GM18519 (cell line): Measurements from ENCODE around the gene SLC25A34.

Experiments used
- ATAC-seq: cut with Tn5 transposase; IDR thresholded peaks from one replicate; pipeline ENCODE4 v1.9.1; 2021; ENCODE audit warnings: mild to moderate bottlenecking, moderate library complexity; ENCODE audit not compliant: unreplicated experiment, low FRiP score

Gene SLC25A34

DNA sequence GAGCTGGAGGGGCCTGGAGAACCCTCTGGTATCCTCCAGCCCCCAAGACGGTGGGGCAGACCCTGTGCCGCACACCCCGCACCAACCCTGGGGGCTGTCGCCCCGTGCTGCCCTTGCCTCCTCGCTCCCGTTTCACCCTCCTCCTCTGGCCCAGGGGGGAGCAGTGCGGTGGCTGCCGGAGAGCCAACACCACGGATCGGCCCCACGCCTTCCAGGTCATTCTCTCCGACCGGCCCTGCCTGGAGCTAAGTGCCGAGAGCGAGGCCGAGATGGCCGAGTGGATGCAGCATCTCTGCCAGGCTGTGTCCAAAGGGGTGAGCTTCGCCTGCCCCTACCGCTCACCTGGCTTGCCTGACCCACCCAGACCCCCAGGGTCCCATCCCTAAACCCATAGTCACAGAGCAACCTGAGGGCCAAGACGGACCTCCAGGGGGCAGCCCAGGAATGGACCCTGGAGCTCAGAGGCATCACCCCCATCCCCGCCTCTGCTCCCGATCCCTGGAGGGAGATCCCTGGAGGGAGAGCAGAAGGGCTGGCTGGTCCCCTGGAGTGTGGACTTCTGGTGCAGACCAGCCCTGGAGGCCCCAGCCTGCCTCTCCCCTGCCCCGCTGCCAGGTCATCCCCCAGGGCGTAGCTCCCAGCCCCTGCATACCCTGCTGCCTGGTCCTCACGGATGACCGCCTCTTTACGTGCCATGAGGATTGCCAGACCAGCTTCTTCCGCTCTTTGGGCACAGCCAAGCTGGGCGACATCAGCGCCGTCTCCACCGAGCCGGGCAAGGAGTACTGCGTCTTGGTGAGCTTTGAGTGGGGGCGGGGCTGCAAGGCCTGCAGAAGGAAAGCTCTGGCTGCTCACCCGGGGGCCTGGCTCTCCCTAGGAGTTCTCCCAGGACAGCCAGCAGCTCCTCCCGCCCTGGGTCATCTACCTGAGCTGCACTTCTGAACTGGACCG lies 4.0 kb upstream of the SLC25A34 start:
- ATAC-seq, result no peak

DNA sequence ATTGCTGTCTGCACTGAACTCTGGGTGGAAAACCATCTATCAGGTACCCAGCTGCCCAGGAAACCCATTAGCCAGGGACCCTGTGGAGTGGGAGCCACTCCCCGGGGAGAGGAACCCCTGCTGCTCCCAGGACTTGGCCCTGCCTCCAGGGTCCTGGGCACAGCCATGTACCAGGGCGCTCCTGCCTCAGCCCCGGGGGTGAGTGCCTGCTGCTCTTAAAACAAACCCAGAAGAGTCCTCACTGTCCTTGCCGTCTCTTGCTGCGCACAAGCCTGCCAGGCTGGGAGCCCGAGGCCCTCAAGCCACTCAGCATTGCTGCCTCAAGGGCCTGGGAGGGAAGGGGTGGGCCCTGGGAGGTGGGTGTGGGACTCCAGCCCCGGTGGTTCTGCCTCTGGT lies 3.4 kb upstream of the SLC25A34 start:
- ATAC-seq, result no peak

- ATAC-seq, result no peak
These were observed 2.8 kb upstream of the SLC25A34 start for GRCh38 chr1:15733218-15733725.

GRCh38 chr1:15733726-15734226 lies 2.3 kb upstream of the SLC25A34 start:
- no peak for ATAC-seq

DNA sequence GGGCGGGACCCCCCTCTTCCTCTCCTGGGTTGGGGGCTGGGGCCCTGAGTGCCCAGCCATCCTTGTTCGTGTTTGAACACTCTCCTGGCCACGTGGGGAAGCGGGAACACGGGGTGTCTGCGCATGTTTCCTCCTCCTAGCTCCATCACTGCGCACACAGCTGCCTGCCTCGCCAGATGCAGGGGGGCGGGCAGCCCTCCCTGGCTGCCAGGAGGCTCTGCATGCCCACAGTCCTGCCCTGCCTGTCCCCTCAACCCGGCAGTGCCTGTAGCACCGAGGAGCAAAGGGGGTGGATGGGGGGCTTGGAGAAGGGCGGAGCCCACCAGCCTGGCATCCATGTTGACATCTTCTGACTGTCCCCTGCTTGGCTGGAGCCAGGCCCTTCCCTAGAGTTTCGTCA lies 1.8 kb upstream of the SLC25A34 start:
- no peak for ATAC-seq

GRCh38 chr1:15734901-15735300 lies 1.2 kb upstream of the SLC25A34 start:
- ATAC-seq, result no peak

DNA sequence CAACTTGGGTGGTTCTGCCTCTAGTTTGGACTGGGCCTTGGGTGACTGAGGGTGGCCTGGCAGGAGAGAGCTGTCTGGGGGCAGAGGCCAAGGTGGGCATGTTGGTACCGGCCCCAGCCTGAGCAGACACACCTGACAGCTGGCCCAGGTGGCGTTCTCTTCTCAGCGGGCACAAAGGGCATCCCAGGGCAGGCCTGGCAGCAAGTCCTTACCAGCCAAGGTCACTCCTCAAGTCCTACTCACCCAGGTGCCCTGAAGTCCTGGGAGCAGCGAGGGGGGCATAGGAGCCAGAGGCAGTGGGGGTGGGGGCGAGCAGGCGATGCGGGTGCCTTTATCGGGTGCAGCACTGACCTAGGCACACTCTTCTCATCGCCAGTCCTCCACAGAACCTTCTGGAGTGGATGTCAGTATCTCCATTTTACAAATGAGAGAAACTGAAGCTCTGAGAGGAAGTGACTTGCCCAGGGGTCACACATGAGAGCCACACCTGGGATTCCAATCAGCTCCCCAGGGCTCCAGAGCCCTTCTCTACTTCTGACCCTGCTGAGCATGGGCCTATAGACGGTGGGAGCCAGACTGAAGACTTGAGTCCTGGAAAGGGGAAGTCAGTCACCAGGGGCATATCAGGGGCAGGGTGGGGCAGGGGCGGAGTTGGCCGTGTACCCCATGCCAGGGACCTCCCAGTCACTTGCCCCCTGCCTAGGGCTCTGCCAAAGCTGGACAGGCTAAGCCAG lies 587 bp upstream of the SLC25A34 start:
- ATAC-seq, result no peak

GRCh38 chr1:15736892-15737261 lies 819 bp downstream of the SLC25A34 start:
- no peak for ATAC-seq

DNA sequence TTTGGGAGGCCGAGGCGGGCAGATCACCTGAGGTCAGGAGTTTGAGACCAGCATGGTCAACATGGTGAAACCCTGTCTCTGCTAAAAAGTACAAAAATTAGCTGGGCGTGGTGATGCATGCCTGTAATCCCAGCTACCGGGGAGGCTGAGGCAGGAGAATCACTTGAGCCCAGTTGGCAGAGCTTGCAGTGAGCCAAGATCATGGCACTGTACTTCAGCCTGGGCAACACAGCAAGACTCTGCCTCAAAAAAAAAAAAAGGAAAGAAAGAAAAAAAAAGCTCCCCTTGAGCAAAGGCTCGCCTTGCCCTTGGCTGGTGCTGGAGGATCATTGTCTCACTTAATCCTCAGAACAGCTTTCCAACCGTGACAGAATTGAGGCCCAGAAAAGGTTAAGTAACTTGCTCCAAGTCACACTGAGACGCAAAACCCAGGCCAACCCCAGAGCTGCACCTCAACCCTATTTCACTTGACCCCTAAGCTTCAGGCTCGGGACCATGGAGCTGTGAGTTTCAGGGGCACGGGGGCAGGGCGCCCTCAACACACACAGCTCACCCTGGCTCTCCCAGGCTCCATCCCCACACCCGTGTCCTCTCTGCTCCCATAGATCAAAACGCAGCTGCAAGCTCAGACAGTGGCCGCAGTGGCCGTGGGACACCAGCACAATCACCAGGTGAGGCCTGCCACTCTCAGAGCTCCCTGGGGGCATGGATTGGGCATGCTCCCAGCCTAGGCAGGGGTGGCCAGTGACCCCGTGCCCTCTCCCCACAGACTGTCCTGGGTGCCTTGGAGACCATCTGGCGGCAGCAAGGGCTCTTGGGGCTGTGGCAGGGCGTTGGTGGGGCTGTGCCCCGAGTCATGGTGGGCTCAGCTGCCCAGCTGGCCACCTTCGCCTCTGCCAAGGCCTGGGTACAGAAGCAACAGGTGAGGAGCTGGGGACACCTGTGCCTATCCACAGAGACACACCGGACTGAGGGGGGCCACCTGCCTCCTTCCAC lies 1.6 kb downstream of the SLC25A34 start:
- ATAC-seq, result no peak

- ATAC-seq, result no peak
These were observed 2.5 kb downstream of the SLC25A34 start for GRCh38 chr1:15738416-15739113.

- ATAC-seq, result no peak
These were observed 3.2 kb downstream of the SLC25A34 start for GRCh38 chr1:15739259-15739658.

- ATAC-seq, result no peak
These were observed 3.7 kb downstream of the SLC25A34 start for GRCh38 chr1:15739745-15740144.

GRCh38 chr1:15740924-15741850 lies 5.1 kb downstream of the SLC25A34 start:
- no peak for ATAC-seq

DNA sequence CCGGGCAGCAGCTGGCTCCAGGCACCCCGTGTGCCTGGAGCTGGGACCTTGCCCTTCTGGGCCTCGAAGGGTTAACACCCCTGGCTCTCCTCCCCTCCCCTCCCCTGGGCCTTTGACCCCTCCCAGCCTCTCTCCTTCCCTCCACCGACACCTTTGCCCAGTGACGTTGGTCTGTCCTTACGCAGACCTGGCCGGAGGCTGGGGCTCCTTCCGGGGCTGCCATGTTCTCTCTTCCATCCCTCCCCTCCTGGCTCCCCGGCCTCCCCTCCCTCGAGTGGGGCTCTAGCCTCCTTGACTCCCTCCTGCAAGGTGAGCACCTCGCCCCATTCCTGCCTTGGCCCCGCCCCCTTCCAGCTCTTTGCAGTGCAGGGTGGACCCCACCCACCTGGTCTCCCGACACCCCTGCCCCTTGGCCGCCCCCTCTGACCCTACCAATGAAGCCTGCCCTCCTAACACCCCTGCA lies 6.3 kb downstream of the SLC25A34 start, which contains the start of gene TMEM82:
Gene TMEM82 (plus strand): TSS at position 161 of the 463 bp plus-strand sequence. CDS start 61 bp downstream, at position 222.
- ATAC-seq, result no peak

DNA sequence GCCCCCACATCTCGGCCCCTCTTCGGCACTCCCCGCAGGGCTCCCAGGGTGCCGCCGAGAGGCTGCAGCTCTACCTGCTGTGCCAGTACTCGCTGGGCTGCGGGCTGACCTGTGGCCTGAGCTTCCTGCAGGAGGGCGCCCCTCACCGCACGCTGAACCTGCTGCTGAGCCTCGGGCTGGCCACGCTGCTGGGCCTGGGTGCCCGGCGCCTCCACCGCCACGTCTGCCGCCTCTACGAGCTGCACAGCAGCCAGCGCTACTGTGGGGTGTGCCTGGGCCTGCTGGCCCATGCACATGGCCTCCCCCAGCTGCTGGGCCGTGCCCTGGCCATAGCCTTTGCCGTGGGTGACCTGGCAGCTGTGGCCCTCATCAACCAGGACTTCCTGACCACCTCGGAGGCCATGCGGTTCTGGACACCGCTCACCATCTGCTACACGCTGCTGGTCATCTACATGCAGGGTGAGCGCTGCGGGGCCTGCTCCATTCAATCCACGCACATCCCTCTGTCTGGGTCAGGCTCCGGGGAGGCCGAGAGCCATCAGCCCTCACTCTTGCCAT lies 8.1 kb downstream of the SLC25A34 start:
- ATAC-seq, result no peak

- no peak for ATAC-seq
These were observed 11.3 kb downstream of the SLC25A34 start for GRCh38 chr1:15747378-15747777.

DNA sequence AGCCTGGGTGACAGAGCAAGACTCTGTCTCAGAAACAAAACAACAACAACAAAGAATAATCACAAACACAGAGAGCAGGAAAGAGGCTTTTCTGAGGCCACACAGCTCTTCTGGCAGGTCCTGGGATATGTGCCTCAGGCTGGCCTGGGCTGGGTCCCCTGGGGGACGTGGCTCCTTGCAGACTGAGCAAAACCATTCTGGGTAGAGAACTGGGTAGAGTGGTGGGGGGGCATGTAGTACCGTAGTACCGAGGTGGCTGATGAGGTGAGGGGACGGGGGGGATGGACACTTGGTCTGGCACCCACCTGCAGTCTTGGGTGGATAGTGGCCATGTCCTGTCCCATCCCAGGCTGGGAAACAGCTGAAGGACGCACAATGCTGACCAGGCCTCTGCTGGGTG lies 12.2 kb downstream of the SLC25A34 start:
- ATAC-seq, result no peak
